NT2/D1 (cell line): ENCODE results near the gene KCNH1.
"Not testable (repeated sequence)": the region's sequence is repeated elsewhere in the genome, so short reads cannot be mapped to it uniquely, and the experiment has no call there.

Source experiments
- DNase-seq: peaks from one replicate; pipeline ENCODE4 v3.0.0-alpha.2; 2011; ENCODE audit warnings: low read depth, low spot score
- H3K27me3 ChIP-seq: 2 replicates; pipeline ENCODE4 v1.6.0; 2011; ENCODE audit warnings: mild to moderate bottlenecking; ENCODE audit not compliant: insufficient read length, insufficient read depth
- H3K36me3 ChIP-seq: 2 replicates; pipeline ENCODE4 v1.6.1; 2011; ENCODE audit warnings: mild to moderate bottlenecking, low read length, mixed read lengths; ENCODE audit not compliant: insufficient read depth, insufficient read length
- H3K4me1 ChIP-seq: 2 replicates; pipeline ENCODE4 v1.5.1; 2011; ENCODE audit not compliant: insufficient read depth, insufficient read length
- H3K4me3 ChIP-seq: 2 replicates; pipeline ENCODE4 v1.5.1; 2011; ENCODE audit warnings: low read depth; ENCODE audit not compliant: insufficient read length
- H3K9ac ChIP-seq: 2 replicates; pipeline ENCODE4 v1.6.0; 2011; ENCODE audit warnings: low read depth; ENCODE audit not compliant: insufficient read length
- H3K9me3 ChIP-seq: 2 replicates; pipeline ENCODE4 v1.5.1; 2011; ENCODE audit warnings: mild to moderate bottlenecking, low read length; ENCODE audit not compliant: insufficient read depth
- SUZ12 ChIP-seq: IDR thresholded peaks from 2 replicates; pipeline ENCODE4 v1.6.1; 2011; ENCODE audit not compliant: insufficient read length, insufficient read depth; ENCODE audit errors: extremely low read depth
- YY1 ChIP-seq: IDR thresholded peaks from 2 replicates; pipeline ENCODE4 v1.6.1; 2011; ENCODE audit not compliant: insufficient read length, insufficient read depth
- ZNF274 ChIP-seq: IDR thresholded peaks from 2 replicates; pipeline ENCODE4 v1.6.1; 2011; ENCODE audit warnings: mild to moderate bottlenecking, low read depth, low read length

The KCNH1 gene

GRCh38 chr1:211009944-211010343 lies 124.0 kb downstream of the KCNH1 start:
- H3K4me1 ChIP-seq: peaks cover 3% of the 10 kb centered on the region
- H3K9ac ChIP-seq: no peak overlapping the region
- no peak for TF ChIP-seq YY1
- no peak for TF ChIP-seq SUZ12
- DNase-seq: no peak
- no peaks in the 10 kb centered on the region for H3K27me3 ChIP-seq
- H3K9me3 ChIP-seq: no peaks in the 10 kb centered on the region
- H3K4me3 ChIP-seq: no peak overlapping the region
- no peaks in the 10 kb centered on the region for H3K36me3 ChIP-seq

- TF ChIP-seq YY1 (no peak), SUZ12 (no peak), ZNF274 (no peak)
- Histone ChIP-seq H3K36me3 (no peaks in the 10 kb centered on the region), H3K27me3 (no peaks in the 10 kb centered on the region), H3K9me3 (no peaks in the 10 kb centered on the region), H3K4me1 (no peaks in the 10 kb centered on the region), H3K4me3 (no peak overlapping the region), H3K9ac (no peak overlapping the region)
- DNase-seq: no peak
Measured at GRCh38 chr1:211007830-211008229, 126.1 kb downstream of the KCNH1 start.

GRCh38 chr1:210995931-210996330 lies 138.0 kb downstream of the KCNH1 start:
- not testable (repeated sequence) for DNase-seq, H3K27me3 ChIP-seq, H3K36me3 ChIP-seq, H3K4me1 ChIP-seq, H3K4me3 ChIP-seq, H3K9ac ChIP-seq
- H3K9me3 ChIP-seq: peaks cover 19% of the 10 kb centered on the region; the same call in 1 of the 2 replicates

- H3K9ac ChIP-seq: no peak overlapping the region
- H3K4me3 ChIP-seq: no peak overlapping the region
- H3K4me1 ChIP-seq: no peaks in the 10 kb centered on the region
- DNase-seq: no peak
- TF ChIP-seq ZNF274: no peak
- TF ChIP-seq YY1: no peak
- TF ChIP-seq SUZ12: no peak
- H3K36me3 ChIP-seq: no peaks in the 10 kb centered on the region
- H3K9me3 ChIP-seq: peaks cover 27% of the 10 kb centered on the region; the same call in 1 of the 2 replicates
- H3K27me3 ChIP-seq: no peaks in the 10 kb centered on the region
Measured at GRCh38 chr1:210992837-210993236, 141.1 kb downstream of the KCNH1 start.

GRCh38 chr1:210989905-210990304 lies 144.0 kb downstream of the KCNH1 start:
- H3K9ac ChIP-seq: no peak overlapping the region
- H3K27me3 ChIP-seq: no peaks in the 10 kb centered on the region
- no peak for DNase-seq
- TF ChIP-seq SUZ12 (no peak), YY1 (no peak), ZNF274 (no peak)
- peaks cover 8% of the 10 kb centered on the region; the same call in 1 of the 2 replicates for H3K9me3 ChIP-seq
- H3K4me1 ChIP-seq: no peaks in the 10 kb centered on the region
- H3K4me3 ChIP-seq: no peak overlapping the region
- no peaks in the 10 kb centered on the region for H3K36me3 ChIP-seq

- H3K9ac ChIP-seq: no peak overlapping the region
- H3K27me3 ChIP-seq: no peaks in the 10 kb centered on the region
- no peak for DNase-seq
- no peaks in the 10 kb centered on the region for H3K9me3 ChIP-seq
- no peak overlapping the region for H3K4me3 ChIP-seq
- H3K4me1 ChIP-seq: no peaks in the 10 kb centered on the region
- TF ChIP-seq SUZ12 (no peak), ZNF274 (no peak), YY1 (no peak)
- no peaks in the 10 kb centered on the region for H3K36me3 ChIP-seq
Measured at GRCh38 chr1:210981490-210981889, 152.5 kb downstream of the KCNH1 start.

GRCh38 chr1:210980082-210980481 lies 153.9 kb downstream of the KCNH1 start:
- DNase-seq: no peak
- Histone ChIP-seq H3K4me1 (no peaks in the 10 kb centered on the region), H3K9ac (no peak overlapping the region), H3K36me3 (no peaks in the 10 kb centered on the region), H3K9me3 (no peaks in the 10 kb centered on the region), H3K27me3 (no peaks in the 10 kb centered on the region), H3K4me3 (no peak overlapping the region)
- TF ChIP-seq YY1 (no peak), SUZ12 (no peak), ZNF274 (no peak)

- DNase-seq: no peak
- TF ChIP-seq ZNF274: no peak
- TF ChIP-seq SUZ12: no peak
- Histone ChIP-seq H3K9me3 (no peaks in the 10 kb centered on the region), H3K9ac (no peak overlapping the region), H3K4me1 (no peaks in the 10 kb centered on the region), H3K4me3 (no peak overlapping the region), H3K27me3 (no peaks in the 10 kb centered on the region), H3K36me3 (no peaks in the 10 kb centered on the region)
Measured at GRCh38 chr1:210978974-210979354, 155.0 kb downstream of the KCNH1 start.
